ENCODE data around the gene CROCC. TPM values are rescaled to one million over a fixed set of nuclear protein-coding genes. Genes with fewer than 3 reads are reported as not detected.

CROCC gene
- total RNA-seq, 1 experiment from 2014 or later, result 30.2 TPM

GRCh38 chr1:17002524-17002902 is 80.8 kb downstream of the CROCC start:
- no peak for DNase-seq (ENCODE audit: low spot score)
- H3K36me3 ChIP-seq (ENCODE audit: insufficient read depth, low read length, poor library complexity, severe bottlenecking), result peaks cover 11% of the 10 kb centered on the region
- no TSS peak for BruUV-seq (replicated peaks)
- TF ChIP-seq, protein P1, sequence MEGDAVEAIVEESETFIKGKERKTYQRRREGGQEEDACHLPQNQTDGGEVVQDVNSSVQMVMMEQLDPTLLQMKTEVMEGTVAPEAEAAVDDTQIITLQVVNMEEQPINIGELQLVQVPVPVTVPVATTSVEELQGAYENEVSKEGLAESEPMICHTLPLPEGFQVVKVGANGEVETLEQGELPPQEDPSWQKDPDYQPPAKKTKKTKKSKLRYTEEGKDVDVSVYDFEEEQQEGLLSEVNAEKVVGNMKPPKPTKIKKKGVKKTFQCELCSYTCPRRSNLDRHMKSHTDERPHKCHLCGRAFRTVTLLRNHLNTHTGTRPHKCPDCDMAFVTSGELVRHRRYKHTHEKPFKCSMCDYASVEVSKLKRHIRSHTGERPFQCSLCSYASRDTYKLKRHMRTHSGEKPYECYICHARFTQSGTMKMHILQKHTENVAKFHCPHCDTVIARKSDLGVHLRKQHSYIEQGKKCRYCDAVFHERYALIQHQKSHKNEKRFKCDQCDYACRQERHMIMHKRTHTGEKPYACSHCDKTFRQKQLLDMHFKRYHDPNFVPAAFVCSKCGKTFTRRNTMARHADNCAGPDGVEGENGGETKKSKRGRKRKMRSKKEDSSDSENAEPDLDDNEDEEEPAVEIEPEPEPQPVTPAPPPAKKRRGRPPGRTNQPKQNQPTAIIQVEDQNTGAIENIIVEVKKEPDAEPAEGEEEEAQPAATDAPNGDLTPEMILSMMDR (conservative IDR thresholded peaks at IDR 0.05; ENCODE audit: low read depth, low read length), result no peak
- no peak for TF ChIP-seq EZH2 (IDR thresholded peaks at IDR 0.05; ENCODE audit: borderline replicate concordance, low read depth, low read length, poor library complexity, severe bottlenecking)
- no peak overlapping the region for H3K4me3 ChIP-seq (ENCODE audit: low read depth, low read length, poor library complexity, severe bottlenecking)
- H3K4me1 ChIP-seq (ENCODE audit: insufficient read depth, low read length, poor library complexity, severe bottlenecking), result no peaks in the 10 kb centered on the region
- no peak overlapping the region for H3K27ac ChIP-seq (ENCODE audit: low read depth, low read length, poor library complexity, severe bottlenecking)
- ChIA-PET POLR2A (ENCODE audit: low non-redundant PET) (no interaction called here), CTCF (no interaction called here)
- intact Hi-C loops (cut with micrococcal nuclease; ENCODE audit: unreplicated experiment), result no loop called here
- no peaks in the 10 kb centered on the region for H3K9me3 ChIP-seq (ENCODE audit: low read depth, low read length, poor library complexity, severe bottlenecking)
- H3K27me3 ChIP-seq (replicated peaks; ENCODE audit: insufficient read depth, low read depth, low read length, poor library complexity), result no peaks in the 10 kb centered on the region

GRCh38 chr1:17004466-17005364 is 83.0 kb downstream of the CROCC start:
- DNase-seq (ENCODE audit: low spot score), result no peak
- POLR2A ChIA-PET (ENCODE audit: low non-redundant PET), result no interaction called here
- TF ChIP-seq, protein P1 (conservative IDR thresholded peaks at IDR 0.05; ENCODE audit: low read depth, low read length), result no peak
- no peak for TF ChIP-seq EZH2 (IDR thresholded peaks at IDR 0.05; ENCODE audit: borderline replicate concordance, low read depth, low read length, poor library complexity, severe bottlenecking)
- Histone ChIP-seq H3K27me3 (replicated peaks; ENCODE audit: insufficient read depth, low read depth, low read length, poor library complexity) (no peaks in the 10 kb centered on the region), H3K4me3 (ENCODE audit: low read depth, low read length, poor library complexity, severe bottlenecking) (no peak overlapping the region), H3K36me3 (ENCODE audit: insufficient read depth, low read length, poor library complexity, severe bottlenecking) (peaks cover 11% of the 10 kb centered on the region), H3K9me3 (ENCODE audit: low read depth, low read length, poor library complexity, severe bottlenecking) (no peaks in the 10 kb centered on the region), H3K4me1 (ENCODE audit: insufficient read depth, low read length, poor library complexity, severe bottlenecking) (no peaks in the 10 kb centered on the region), H3K27ac (ENCODE audit: low read depth, low read length, poor library complexity, severe bottlenecking) (no peak overlapping the region)
- intact Hi-C loops (cut with micrococcal nuclease; ENCODE audit: unreplicated experiment), result no loop called here
- no TSS peak for BruUV-seq (replicated peaks)
- CTCF ChIA-PET, result no interaction called here

DNA sequence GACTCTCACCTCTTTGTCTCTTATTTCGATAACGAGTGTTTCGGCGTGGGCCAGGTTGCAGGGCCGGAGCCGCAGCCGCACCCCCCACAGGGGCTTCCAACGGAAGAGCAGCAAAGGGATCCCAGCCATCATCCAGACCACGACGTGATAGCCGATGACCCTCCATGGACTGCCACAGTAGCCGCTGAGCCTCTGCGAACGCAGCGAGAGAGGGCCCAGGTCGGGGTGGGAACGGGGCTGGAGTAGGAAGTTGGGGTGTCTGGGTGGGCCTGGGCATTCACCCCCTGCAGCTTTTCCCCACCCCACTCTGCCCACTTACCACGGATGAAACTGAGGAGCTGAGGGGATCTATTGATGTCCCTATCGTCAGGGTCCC is 83.6 kb downstream of the CROCC start:
- Histone ChIP-seq H3K36me3 (ENCODE audit: insufficient read depth, low read length, poor library complexity, severe bottlenecking) (peaks cover 11% of the 10 kb centered on the region), H3K27me3 (replicated peaks; ENCODE audit: insufficient read depth, low read depth, low read length, poor library complexity) (no peaks in the 10 kb centered on the region), H3K27ac (ENCODE audit: low read depth, low read length, poor library complexity, severe bottlenecking) (no peak overlapping the region), H3K4me1 (ENCODE audit: insufficient read depth, low read length, poor library complexity, severe bottlenecking) (peaks cover 4% of the 10 kb centered on the region), H3K9me3 (ENCODE audit: low read depth, low read length, poor library complexity, severe bottlenecking) (no peaks in the 10 kb centered on the region), H3K4me3 (ENCODE audit: low read depth, low read length, poor library complexity, severe bottlenecking) (no peak overlapping the region)
- no peak for DNase-seq (ENCODE audit: low spot score)
- CTCF ChIA-PET, result interaction anchor here (0.5 kb wide), 1 partner anchor 46 kb away, joined by 3 read pairs; no protein-coding TSS in a partner anchor
- intact Hi-C loops (cut with micrococcal nuclease; ENCODE audit: unreplicated experiment), result no loop called here
- no TSS peak for BruUV-seq (replicated peaks)
- TF ChIP-seq EZH2 (IDR thresholded peaks at IDR 0.05; ENCODE audit: borderline replicate concordance, low read depth, low read length, poor library complexity, severe bottlenecking), result no peak
- TF ChIP-seq, protein P1 (conservative IDR thresholded peaks at IDR 0.05; ENCODE audit: low read depth, low read length), result no peak
- POLR2A ChIA-PET (ENCODE audit: low non-redundant PET), result no interaction called here
